ENCODE measurements around the gene TRIM44.
"Not testable (repeated sequence)": the region's sequence is repeated elsewhere in the genome, so short reads cannot be mapped to it uniquely, and the experiment has no call there.

TRIM44 gene

GRCh38 chr11:35825386-35825785 lies 162.8 kb downstream of the TRIM44 start:
- no peak for DNase-seq

- DNase-seq: no peak
Observed at GRCh38 chr11:35826006-35826405, 163.4 kb downstream of the TRIM44 start.

DNA sequence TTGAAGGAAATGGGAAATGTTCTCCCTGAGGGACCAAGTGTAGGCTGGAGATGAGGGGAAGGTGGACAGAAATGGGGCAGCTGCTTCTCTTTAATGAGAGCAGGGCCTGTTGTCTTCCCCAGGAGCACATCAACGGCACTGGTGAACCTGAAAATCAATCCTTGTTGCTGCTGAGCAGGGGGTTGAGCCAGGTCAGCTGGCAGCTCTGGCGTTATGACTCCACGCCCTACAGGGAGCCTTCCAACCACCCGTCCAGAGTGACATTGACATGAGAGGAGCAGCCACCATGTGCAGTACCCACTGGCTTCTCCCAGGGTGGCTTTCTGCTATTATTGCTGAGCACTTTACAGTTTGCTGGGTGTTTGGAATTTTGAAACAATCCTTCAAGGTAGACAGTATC lies 164.4 kb downstream of the TRIM44 start:
- no peak for DNase-seq

DNA sequence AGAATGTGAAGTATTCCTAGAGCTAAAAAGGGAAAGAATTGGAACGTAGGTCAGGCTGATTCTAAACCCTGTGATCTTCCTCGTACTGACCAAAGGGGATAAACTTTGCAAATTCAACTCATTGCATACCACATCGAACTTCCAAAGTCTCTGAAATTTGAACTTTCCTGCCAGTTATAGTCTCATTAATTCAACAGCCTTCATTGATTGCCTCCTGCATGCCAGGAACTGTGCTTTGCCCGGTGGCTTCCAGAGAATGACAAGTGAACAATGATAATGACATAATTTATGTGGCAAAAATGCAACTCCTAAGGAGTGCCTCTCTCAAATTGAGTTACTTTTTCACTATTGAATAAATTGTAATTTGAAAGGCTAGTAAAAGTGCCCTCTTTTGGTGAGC lies 173.6 kb downstream of the TRIM44 start:
- DNase-seq: no peak

DNA sequence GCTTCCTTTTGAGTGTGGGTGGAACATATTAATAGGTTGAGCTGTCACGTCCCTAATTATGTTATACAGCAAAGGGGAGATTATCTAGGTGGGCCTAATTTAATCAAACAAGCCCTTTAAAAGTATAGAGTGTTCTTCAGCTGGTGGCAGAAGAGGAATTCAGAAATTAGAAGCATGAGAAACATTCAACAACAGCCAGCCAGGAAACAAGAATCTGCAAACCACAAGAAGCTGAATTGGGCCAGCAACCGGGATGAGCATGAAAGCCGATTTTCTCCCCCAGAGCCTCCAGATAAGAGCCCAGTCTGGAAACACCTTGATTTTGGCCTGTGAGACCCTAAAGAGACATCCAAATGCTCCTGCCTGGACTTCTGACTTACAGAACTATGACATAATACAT lies 175.5 kb downstream of the TRIM44 start:
- DNase-seq: no peak

GRCh38 chr11:35838697-35839367 lies 176.3 kb downstream of the TRIM44 start:
- not testable (repeated sequence) for DNase-seq

DNA sequence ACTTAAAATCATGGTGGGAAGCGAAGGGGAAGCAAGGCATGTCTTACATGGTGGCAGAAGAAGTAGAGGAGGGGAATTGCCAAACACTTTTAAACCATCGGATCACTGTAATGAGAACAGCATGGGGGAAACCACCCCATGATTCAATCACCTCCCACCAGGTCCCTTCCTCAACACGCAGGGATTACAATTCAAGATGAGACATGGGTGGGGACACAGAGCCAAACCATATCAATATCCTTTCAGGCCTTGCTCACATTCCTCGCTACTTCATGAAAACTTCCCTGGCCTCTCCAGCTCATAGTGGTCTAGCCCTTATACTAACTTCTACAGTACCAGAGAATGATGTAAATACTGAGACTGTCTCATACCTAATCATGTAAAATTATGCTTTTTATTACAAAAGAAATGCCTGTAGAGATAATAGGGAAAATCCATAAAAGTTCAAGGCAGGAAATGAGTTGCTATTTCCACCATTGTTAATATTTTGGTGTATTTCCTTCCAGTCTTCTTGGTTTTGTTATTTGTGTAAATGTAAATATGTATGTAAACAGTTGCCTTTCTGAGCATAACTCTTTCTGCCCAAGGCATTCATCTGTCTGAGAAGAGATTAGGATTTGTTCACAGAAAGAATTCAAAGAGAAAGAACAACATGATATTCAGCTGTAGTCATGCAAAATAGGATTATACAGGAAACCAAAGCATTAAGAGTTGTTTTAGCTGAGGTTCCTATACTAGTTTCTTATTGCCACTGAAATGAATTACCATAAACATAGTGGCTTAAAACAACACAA lies 177.0 kb downstream of the TRIM44 start:
- no peak for DNase-seq

- DNase-seq: no peak
Observed at GRCh38 chr11:35841733-35842132, 179.2 kb downstream of the TRIM44 start.

DNA sequence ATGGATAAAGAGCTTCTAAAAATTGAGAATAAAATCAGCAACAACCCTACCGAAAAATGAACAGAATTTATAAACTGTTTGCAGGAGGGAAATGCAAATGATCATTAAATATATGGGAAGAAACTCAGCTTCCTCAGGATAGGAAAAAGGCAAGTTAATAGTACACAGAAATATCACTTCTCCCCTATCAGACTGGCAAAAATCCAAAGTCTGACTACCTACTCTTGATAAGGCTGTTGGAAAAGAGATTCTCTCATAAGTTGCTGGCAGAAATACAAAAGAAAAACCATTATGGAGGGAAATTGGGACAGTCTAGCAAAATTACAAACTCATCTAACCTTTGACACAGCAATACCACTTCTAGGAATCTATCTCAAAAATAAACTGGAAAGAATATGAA lies 180.4 kb downstream of the TRIM44 start:
- DNase-seq: no peak

GRCh38 chr11:35844579-35844978 lies 182.0 kb downstream of the TRIM44 start:
- no peak for DNase-seq

- no peak for DNase-seq
Observed at GRCh38 chr11:35845860-35846259, 183.3 kb downstream of the TRIM44 start.

- DNase-seq: no peak
Observed at GRCh38 chr11:35846874-35847273, 184.3 kb downstream of the TRIM44 start.

DNA sequence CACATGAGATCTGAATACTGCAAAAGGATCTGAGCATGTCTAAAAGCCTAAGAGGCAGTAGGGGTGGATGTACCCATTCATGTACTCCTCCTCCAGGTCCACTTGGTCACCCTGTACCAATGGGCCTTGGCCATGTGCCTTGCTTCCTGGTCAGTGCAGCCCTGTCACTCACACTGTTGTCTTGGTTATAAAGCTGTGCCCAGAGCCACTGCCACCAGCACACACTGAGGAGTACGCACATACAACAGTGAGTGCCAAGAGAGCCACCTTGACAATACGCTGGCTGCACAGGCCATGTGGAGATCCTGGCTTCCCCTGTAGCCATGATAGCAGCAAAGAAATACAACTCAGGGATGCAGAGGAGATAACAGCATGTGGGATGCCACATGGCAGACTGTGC lies 184.9 kb downstream of the TRIM44 start:
- no peak for DNase-seq

- DNase-seq: no peak
Observed at GRCh38 chr11:35848616-35849015, 186.0 kb downstream of the TRIM44 start.

DNA sequence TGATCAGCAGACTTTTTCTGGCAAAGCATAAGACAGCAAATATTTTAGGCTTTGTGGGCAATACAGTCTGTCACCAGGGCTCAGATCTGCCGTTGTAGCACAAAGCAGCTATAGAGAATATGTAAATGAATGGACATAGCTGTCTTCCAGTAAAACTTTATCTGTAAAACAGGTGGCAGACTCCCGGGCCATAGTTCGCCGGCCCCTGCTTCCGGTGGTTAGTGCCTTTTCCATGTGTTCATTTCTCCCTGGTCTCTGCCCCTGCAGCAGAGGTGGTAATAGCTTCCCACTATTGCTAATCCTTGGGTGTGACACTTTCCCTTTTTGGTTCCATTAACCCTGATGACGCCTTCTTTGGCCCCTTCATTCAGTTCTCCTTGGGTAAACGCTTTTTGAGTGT lies 187.6 kb downstream of the TRIM44 start:
- no peak for DNase-seq

- DNase-seq: no peak
Observed at GRCh38 chr11:35851342-35851741, 188.8 kb downstream of the TRIM44 start.

GRCh38 chr11:35852056-35852455 lies 189.5 kb downstream of the TRIM44 start:
- no peak for DNase-seq

DNA sequence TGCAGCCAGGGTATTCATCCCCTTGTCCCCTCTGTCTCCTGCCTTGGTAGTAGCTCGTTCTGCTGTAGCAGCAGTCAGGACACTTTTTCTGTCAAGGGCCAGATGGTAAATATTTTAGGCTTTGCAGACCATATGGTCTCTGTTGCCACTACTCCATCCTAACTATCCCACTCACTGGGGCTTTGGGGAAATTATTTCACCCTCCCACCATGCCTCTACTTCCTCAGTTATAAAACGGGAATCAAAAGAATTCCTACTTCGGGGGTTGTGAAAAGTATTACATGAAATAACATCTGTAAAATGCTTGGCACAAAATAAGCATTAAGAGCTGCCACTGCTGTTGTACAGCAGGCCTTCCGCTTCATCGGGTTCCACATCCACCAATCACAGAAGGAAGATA lies 191.4 kb downstream of the TRIM44 start:
- no peak for DNase-seq

GRCh38 chr11:35855671-35856070 lies 193.1 kb downstream of the TRIM44 start:
- DNase-seq: no peak

DNA sequence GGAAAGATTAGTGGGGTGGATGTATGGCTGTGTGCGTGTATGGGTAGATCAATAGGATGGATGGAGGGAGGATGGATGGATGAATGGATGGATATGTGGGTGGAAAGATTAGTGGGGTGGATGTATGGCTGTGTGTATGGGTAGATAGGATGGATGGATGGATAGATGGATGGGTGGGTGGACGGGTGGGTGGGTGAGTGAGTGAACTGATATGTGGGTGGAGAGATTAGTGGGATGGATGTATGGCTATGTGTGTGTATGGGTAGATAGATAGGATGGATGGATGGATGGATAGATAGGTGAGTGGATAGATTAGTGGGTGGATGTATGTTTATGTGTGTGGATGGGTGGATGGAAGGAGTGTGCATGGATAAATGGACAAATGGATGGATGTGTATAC lies 193.7 kb downstream of the TRIM44 start:
- no peak for DNase-seq

GRCh38 chr11:35856756-35857155 lies 194.2 kb downstream of the TRIM44 start:
- no peak for DNase-seq

DNA sequence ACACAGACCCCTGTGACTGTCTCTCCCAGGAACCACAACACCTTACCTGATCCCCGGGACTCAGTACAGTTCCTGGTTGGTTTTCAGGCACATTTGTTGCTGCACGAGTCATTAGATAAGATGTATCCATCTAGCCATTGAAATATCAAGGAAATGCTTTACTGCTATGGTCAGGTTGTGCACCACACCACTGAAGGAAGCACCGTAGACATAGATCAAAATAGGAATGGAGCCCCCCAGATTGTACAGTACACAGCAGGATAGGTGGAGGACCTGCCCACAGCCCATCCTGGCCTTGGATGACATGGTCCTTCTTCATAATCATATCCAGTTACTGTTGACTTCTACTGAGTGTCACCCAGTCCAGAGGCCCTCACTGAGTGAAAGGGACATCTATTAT lies 195.3 kb downstream of the TRIM44 start:
- DNase-seq: no peak

GRCh38 chr11:35859301-35859700 lies 196.7 kb downstream of the TRIM44 start:
- DNase-seq: no peak

- not testable (repeated sequence) for DNase-seq
Observed at GRCh38 chr11:35860194-35860593, 197.6 kb downstream of the TRIM44 start.

DNA sequence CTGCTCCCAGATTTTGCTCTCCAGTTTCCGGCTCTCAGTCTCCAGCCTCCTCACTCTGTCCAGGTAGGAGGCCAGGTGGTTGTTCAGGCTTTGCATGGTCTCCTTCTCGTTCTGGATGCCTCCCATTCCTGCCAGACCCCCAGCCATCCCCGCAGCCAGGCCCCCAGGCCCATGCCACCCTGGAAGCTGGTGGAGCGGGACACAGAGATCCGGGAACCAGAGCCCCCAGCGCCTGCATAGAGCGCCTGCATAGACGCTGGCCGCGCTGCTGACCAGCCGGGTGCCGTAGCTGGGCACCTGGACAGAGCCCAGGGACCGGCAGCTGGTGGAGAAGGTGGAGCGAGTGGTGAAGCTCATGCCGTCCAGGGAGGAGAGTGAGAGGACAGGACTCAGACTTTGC lies 198.6 kb downstream of the TRIM44 start:
- no peak for DNase-seq
